Mesothelial cell of epicardium (in vitro differentiated cells): ENCODE results near the gene SDK1. TPM values are rescaled to one million over a fixed set of nuclear protein-coding genes. Genes with fewer than 3 reads are reported as not detected.

Source experiments
- DNase-seq, 2 experiments: peaks; one replicate each; pipeline ENCODE4 v3.0.0; 2021; ENCODE audit warnings: low spot score in 2 of 2; ENCODE audit not compliant: unreplicated experiment in 2 of 2
- H3K27ac Mint-ChIP-seq: 2 replicates; pipeline ENCODE4 v1.8.0; 2021; ENCODE audit warnings: mixed read lengths
- H3K27me3 Mint-ChIP-seq: 2 replicates; pipeline ENCODE4 v1.8.0; 2021; ENCODE audit warnings: low read depth, mixed read lengths
- H3K36me3 Mint-ChIP-seq: 2 replicates; pipeline ENCODE4 v1.8.0; 2021; ENCODE audit warnings: mixed read lengths
- H3K4me1 Mint-ChIP-seq: 2 replicates; pipeline ENCODE4 v1.8.0; 2021; ENCODE audit warnings: mixed read lengths
- H3K4me3 Mint-ChIP-seq: 2 replicates; pipeline ENCODE4 v1.8.0; 2021; ENCODE audit warnings: mild to moderate bottlenecking, moderate library complexity, mixed read lengths
- H3K9me3 Mint-ChIP-seq: 2 replicates; pipeline ENCODE4 v1.8.0; 2021; ENCODE audit warnings: mixed read lengths
- CTCF ChIP-seq: fragments of 200-600 bp; sonication (generic); IDR thresholded peaks from one replicate; pipeline ENCODE4 v1.5.0; 2021; ENCODE audit warnings: antibody characterized with exemption; ENCODE audit not compliant: unreplicated experiment
- total RNA-seq: library from RNA; stranded (reverse); gene quantifications from 3 replicates; pipeline ENCODE4 v1.2.1, GENCODE V29; 2021

The SDK1 gene
- total RNA-seq, 1 donor from 2014 or later = 12.8 TPM

GRCh38 chr7:4097001-4097609 is 796.1 kb downstream of the SDK1 start:
- no peak for TF ChIP-seq CTCF
- Mint-ChIP-seq H3K27ac (no peak overlapping the region), H3K9me3 (no peaks in the 10 kb centered on the region), H3K27me3 (no peaks in the 10 kb centered on the region), H3K4me1 (peaks cover 4% of the 10 kb centered on the region), H3K36me3 (no peaks in the 10 kb centered on the region), H3K4me3 (no peak overlapping the region)
- no peak for DNase-seq

- Mint-ChIP-seq H3K27ac (no peak overlapping the region), H3K9me3 (no peaks in the 10 kb centered on the region), H3K4me1 (peaks cover 4% of the 10 kb centered on the region), H3K36me3 (no peaks in the 10 kb centered on the region), H3K4me3 (no peak overlapping the region), H3K27me3 (no peaks in the 10 kb centered on the region)
- no peak for DNase-seq
- TF ChIP-seq CTCF = no peak
These were observed 797.1 kb downstream of the SDK1 start for GRCh38 chr7:4098169-4098568.

GRCh38 chr7:4099651-4100050 is 798.6 kb downstream of the SDK1 start:
- Mint-ChIP-seq H3K4me3 (no peak overlapping the region), H3K4me1 (peaks cover 5% of the 10 kb centered on the region), H3K27ac (no peak overlapping the region), H3K9me3 (no peaks in the 10 kb centered on the region), H3K27me3 (no peaks in the 10 kb centered on the region), H3K36me3 (no peaks in the 10 kb centered on the region)
- no peak for TF ChIP-seq CTCF
- no peak for DNase-seq

- Mint-ChIP-seq H3K4me1 (peaks cover 5% of the 10 kb centered on the region), H3K9me3 (no peaks in the 10 kb centered on the region), H3K36me3 (no peaks in the 10 kb centered on the region), H3K27me3 (no peaks in the 10 kb centered on the region), H3K27ac (no peak overlapping the region), H3K4me3 (no peak overlapping the region)
- no peak for DNase-seq
- TF ChIP-seq CTCF = no peak
These were observed 799.1 kb downstream of the SDK1 start for GRCh38 chr7:4100148-4100547.

GRCh38 chr7:4100691-4101090 is 799.6 kb downstream of the SDK1 start:
- H3K27me3 Mint-ChIP-seq = no peaks in the 10 kb centered on the region
- peaks cover 5% of the 10 kb centered on the region for H3K4me1 Mint-ChIP-seq
- no peaks in the 10 kb centered on the region for H3K9me3 Mint-ChIP-seq
- TF ChIP-seq CTCF = no peak
- no peak for DNase-seq
- no peaks in the 10 kb centered on the region for H3K36me3 Mint-ChIP-seq
- no peak overlapping the region for H3K4me3 Mint-ChIP-seq
- no peak overlapping the region for H3K27ac Mint-ChIP-seq

GRCh38 chr7:4102231-4102841 is 801.3 kb downstream of the SDK1 start:
- Mint-ChIP-seq H3K9me3 (no peaks in the 10 kb centered on the region), H3K36me3 (no peaks in the 10 kb centered on the region), H3K4me1 (peaks cover 5% of the 10 kb centered on the region), H3K4me3 (no peak overlapping the region), H3K27ac (no peak overlapping the region), H3K27me3 (no peaks in the 10 kb centered on the region)
- DNase-seq = no peak
- TF ChIP-seq CTCF = no peak
